ENCODE measurements around the gene ELMO3. TPM values are rescaled to one million over a fixed set of nuclear protein-coding genes. Genes with fewer than 3 reads are reported as not detected.

ELMO3 gene
- polyA plus RNA-seq, 1 donor from 2014 or later = 0.35 TPM

- Mint-ChIP-seq H3K4me3 (peak within 1 kb of the TSS; percentile 66 to 87 (median 76)), H3K9me3 (peaks cover 0 to 2% (median 0%) of the 10 kb centered on the region in 3 donors), H3K4me1 (peaks cover 15 to 26% (median 19%) of the 10 kb centered on the region in 3 donors), H3K36me3 (peaks cover 1% of the 10 kb centered on the region), H3K27ac (peak within 1 kb of the TSS in 1 of 3 donors; percentile 35), H3K27me3 (peaks cover 63% of the 10 kb centered on the region)
These were observed 28.6 kb upstream of the ELMO3 start, which contains the start of gene NOL3 for GRCh38 chr16:67170168-67170948. NOL3 (plus strand) TSS chr16:67170538.

- H3K4me1 Mint-ChIP-seq = peaks cover 15 to 26% (median 18%) of the 10 kb centered on the region in 3 donors
- peak overlapping the region in 2 of 4 donors; percentile 65 to 72 for H3K4me3 Mint-ChIP-seq
- peaks cover 0 to 2% (median 0%) of the 10 kb centered on the region in 3 donors for H3K9me3 Mint-ChIP-seq
- peak overlapping the region in 1 of 3 donors; percentile 23 for H3K27ac Mint-ChIP-seq
- H3K27me3 Mint-ChIP-seq = peaks cover 61% of the 10 kb centered on the region
- H3K36me3 Mint-ChIP-seq = peaks cover 1% of the 10 kb centered on the region
These were observed 27.8 kb upstream of the ELMO3 start for GRCh38 chr16:67170949-67171649.

GRCh38 chr16:67173323-67173722 lies 25.6 kb upstream of the ELMO3 start:
- H3K27me3 Mint-ChIP-seq = peaks cover 53% of the 10 kb centered on the region

GRCh38 chr16:67173808-67174705 lies 24.9 kb upstream of the ELMO3 start:
- H3K4me1 Mint-ChIP-seq = peaks cover 16 to 26% (median 20%) of the 10 kb centered on the region in 3 donors
- peaks cover 0 to 2% (median 0%) of the 10 kb centered on the region in 3 donors for H3K9me3 Mint-ChIP-seq
- peaks cover 1% of the 10 kb centered on the region for H3K36me3 Mint-ChIP-seq
- peaks cover 49% of the 10 kb centered on the region for H3K27me3 Mint-ChIP-seq
- H3K27ac Mint-ChIP-seq = peak overlapping the region in 1 of 3 donors; percentile 17
- peak overlapping the region; percentile 75 to 87 (median 84) for H3K4me3 Mint-ChIP-seq

More at GRCh38 chr16:67173323-67173722, 25.6 kb upstream of the ELMO3 start:
- Mint-ChIP-seq H3K27ac (peak overlapping the region in 2 of 3 donors; percentile 17 to 18), H3K9me3 (peaks cover 0 to 2% (median 0%) of the 10 kb centered on the region in 3 donors), H3K36me3 (peaks cover 1% of the 10 kb centered on the region), H3K4me1 (peaks cover 16 to 26% (median 20%) of the 10 kb centered on the region in 3 donors), H3K4me3 (peak overlapping the region; percentile 75 to 87 (median 84))

GRCh38 chr16:67174706-67175231 lies 24.2 kb upstream of the ELMO3 start:
- H3K9me3 Mint-ChIP-seq = peaks cover 0 to 2% (median 0%) of the 10 kb centered on the region in 3 donors
- H3K27me3 Mint-ChIP-seq = peaks cover 48% of the 10 kb centered on the region
- H3K27ac Mint-ChIP-seq = no peak overlapping the region
- peaks cover 1% of the 10 kb centered on the region for H3K36me3 Mint-ChIP-seq
- peak overlapping the region in 2 of 4 donors; percentile 75 to 87 for H3K4me3 Mint-ChIP-seq
- peaks cover 14 to 23% (median 19%) of the 10 kb centered on the region in 3 donors for H3K4me1 Mint-ChIP-seq

GRCh38 chr16:67176662-67177061 lies 22.3 kb upstream of the ELMO3 start:
- peaks cover 0 to 2% (median 0%) of the 10 kb centered on the region in 3 donors for H3K9me3 Mint-ChIP-seq
- peak overlapping the region in 2 of 3 donors; percentile 53 to 77 for H3K27ac Mint-ChIP-seq
- H3K36me3 Mint-ChIP-seq = peaks cover 1% of the 10 kb centered on the region
- H3K4me3 Mint-ChIP-seq = peak overlapping the region in 1 of 4 donors; percentile 65
- H3K4me1 Mint-ChIP-seq = peaks cover 10 to 15% (median 12%) of the 10 kb centered on the region in 3 donors
- peaks cover 33% of the 10 kb centered on the region for H3K27me3 Mint-ChIP-seq

- peaks cover 25% of the 10 kb centered on the region for H3K27me3 Mint-ChIP-seq
These were observed 20.9 kb upstream of the ELMO3 start for GRCh38 chr16:67177743-67178699.

GRCh38 chr16:67179421-67180080 lies 19.4 kb upstream of the ELMO3 start:
- Mint-ChIP-seq H3K4me3 (no peak overlapping the region), H3K4me1 (peaks cover 0 to 5% (median 1%) of the 10 kb centered on the region in 3 donors), H3K36me3 (no peaks in the 10 kb centered on the region), H3K27me3 (peaks cover 13% of the 10 kb centered on the region), H3K27ac (no peak overlapping the region), H3K9me3 (no peaks in the 10 kb centered on the region)

More at GRCh38 chr16:67177743-67178699, 20.9 kb upstream of the ELMO3 start:
- peaks cover 10 to 15% (median 11%) of the 10 kb centered on the region in 3 donors for H3K4me1 Mint-ChIP-seq
- no peaks in the 10 kb centered on the region for H3K9me3 Mint-ChIP-seq
- H3K4me3 Mint-ChIP-seq = peak overlapping the region; percentile 63 to 93 (median 75)
- peaks cover 1% of the 10 kb centered on the region for H3K36me3 Mint-ChIP-seq
- peak overlapping the region in 2 of 3 donors; percentile 27 to 70 for H3K27ac Mint-ChIP-seq

- no peaks in the 10 kb centered on the region for H3K36me3 Mint-ChIP-seq
- H3K27ac Mint-ChIP-seq = no peak overlapping the region
- peaks cover 15% of the 10 kb centered on the region for H3K27me3 Mint-ChIP-seq
- no peak overlapping the region for H3K4me3 Mint-ChIP-seq
- no peaks in the 10 kb centered on the region for H3K9me3 Mint-ChIP-seq
- H3K4me1 Mint-ChIP-seq = peaks cover 1 to 6% (median 5%) of the 10 kb centered on the region in 3 donors
These were observed 18.8 kb upstream of the ELMO3 start for GRCh38 chr16:67180166-67180565.

GRCh38 chr16:67181346-67181745 lies 17.6 kb upstream of the ELMO3 start:
- H3K9me3 Mint-ChIP-seq = no peaks in the 10 kb centered on the region
- H3K27ac Mint-ChIP-seq = no peak overlapping the region
- no peaks in the 10 kb centered on the region for H3K36me3 Mint-ChIP-seq
- no peak overlapping the region for H3K4me3 Mint-ChIP-seq
- H3K4me1 Mint-ChIP-seq = peaks cover 8 to 12% (median 10%) of the 10 kb centered on the region in 3 donors
- peaks cover 15% of the 10 kb centered on the region for H3K27me3 Mint-ChIP-seq

- no peaks in the 10 kb centered on the region for H3K36me3 Mint-ChIP-seq
- H3K9me3 Mint-ChIP-seq = no peaks in the 10 kb centered on the region
- no peak overlapping the region for H3K27ac Mint-ChIP-seq
- H3K4me3 Mint-ChIP-seq = no peak overlapping the region
- H3K4me1 Mint-ChIP-seq = peaks cover 8 to 12% (median 10%) of the 10 kb centered on the region in 3 donors
- H3K27me3 Mint-ChIP-seq = peaks cover 18% of the 10 kb centered on the region
These were observed 16.6 kb upstream of the ELMO3 start for GRCh38 chr16:67182288-67182687.

- no peak overlapping the region for H3K4me3 Mint-ChIP-seq
- peaks cover 12% of the 10 kb centered on the region for H3K27me3 Mint-ChIP-seq
- no peaks in the 10 kb centered on the region for H3K9me3 Mint-ChIP-seq
- H3K27ac Mint-ChIP-seq = no peak overlapping the region
- no peaks in the 10 kb centered on the region for H3K36me3 Mint-ChIP-seq
- peaks cover 6 to 11% (median 8%) of the 10 kb centered on the region in 3 donors for H3K4me1 Mint-ChIP-seq
These were observed 15.7 kb upstream of the ELMO3 start for GRCh38 chr16:67183284-67183626.

Measured in IgD-negative memory B cell (primary cell).